Tibial nerve (tissue), 4 donors: ENCODE data around the gene ISOC2.

ENCODE experiments used
- EP300 ChIP-seq, 2 donors: sonication (generic); formaldehyde crosslinking; IDR thresholded peaks; one replicate each; pipeline ENCODE4 v1.6.1; 2017; ENCODE audit warnings: antibody characterized with exemption in 2 of 2, mild to moderate bottlenecking in 1 of 2
- POLR2A ChIP-seq, 2 donors: fragments of 450-650 bp; IDR thresholded peaks; one replicate each; pipeline ENCODE4 v1.6.1; 2017; ENCODE audit warnings: antibody characterized with exemption in 2 of 2, mild to moderate bottlenecking in 2 of 2, moderate library complexity in 2 of 2
- TF ChIP-seq, protein P1 (sequence below), 5 experiments: fragments of 200-600 bp in 3 of 5; fragments of 450-650 bp in 2 of 5; sonication (generic) in 3 of 5; IDR thresholded peaks; one replicate each; pipeline ENCODE4 v1.5.1; 2016 to 2019; ENCODE audit warnings: antibody characterized with exemption in 5 of 5, mild to moderate bottlenecking in 3 of 5, moderate library complexity in 2 of 5

DNA sequence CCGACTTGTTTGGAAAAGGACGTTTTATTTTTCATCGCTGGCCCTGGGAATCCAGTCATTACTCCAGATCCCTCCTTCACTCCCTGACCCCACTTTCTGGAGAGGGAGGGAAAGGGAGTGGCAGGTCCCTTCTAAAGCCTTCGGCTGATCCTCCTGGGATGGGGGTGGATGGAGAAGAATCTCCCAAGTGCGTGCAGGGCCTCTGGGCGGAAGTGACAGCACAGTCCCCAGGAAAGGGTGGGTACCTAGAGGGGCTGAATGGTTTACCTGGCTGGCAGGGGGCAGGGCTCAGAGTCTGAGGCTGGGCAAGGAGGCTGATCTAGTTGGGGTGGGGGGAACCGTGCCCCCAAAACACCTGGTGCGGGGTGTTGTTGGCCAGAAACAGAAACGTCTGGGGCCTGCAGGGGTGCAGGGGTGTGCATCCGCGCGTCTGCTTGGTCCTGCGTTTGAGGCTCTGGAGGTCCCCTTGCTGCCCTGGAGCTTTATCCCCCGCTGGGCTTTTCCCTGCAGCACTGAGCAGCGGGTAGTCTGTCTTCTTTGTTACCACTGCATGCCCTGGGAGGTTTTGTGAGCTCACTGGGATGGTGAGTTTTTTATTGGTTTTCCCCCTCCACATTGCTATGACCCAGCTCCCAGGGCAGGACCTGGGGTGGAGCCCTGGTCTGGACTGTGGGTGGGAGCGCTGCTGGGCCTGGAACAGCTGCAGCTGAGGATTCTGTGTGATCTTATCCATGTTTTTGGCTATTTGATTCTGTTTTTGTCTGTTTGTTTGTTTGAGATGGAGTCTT is 12.0 kb upstream of the ISOC2 start:
- TF ChIP-seq EP300 (IDR thresholded peaks at IDR 0.05) (no peak), POLR2A (IDR thresholded peaks at IDR 0.05) (no peak)
- TF ChIP-seq, protein P1, sequence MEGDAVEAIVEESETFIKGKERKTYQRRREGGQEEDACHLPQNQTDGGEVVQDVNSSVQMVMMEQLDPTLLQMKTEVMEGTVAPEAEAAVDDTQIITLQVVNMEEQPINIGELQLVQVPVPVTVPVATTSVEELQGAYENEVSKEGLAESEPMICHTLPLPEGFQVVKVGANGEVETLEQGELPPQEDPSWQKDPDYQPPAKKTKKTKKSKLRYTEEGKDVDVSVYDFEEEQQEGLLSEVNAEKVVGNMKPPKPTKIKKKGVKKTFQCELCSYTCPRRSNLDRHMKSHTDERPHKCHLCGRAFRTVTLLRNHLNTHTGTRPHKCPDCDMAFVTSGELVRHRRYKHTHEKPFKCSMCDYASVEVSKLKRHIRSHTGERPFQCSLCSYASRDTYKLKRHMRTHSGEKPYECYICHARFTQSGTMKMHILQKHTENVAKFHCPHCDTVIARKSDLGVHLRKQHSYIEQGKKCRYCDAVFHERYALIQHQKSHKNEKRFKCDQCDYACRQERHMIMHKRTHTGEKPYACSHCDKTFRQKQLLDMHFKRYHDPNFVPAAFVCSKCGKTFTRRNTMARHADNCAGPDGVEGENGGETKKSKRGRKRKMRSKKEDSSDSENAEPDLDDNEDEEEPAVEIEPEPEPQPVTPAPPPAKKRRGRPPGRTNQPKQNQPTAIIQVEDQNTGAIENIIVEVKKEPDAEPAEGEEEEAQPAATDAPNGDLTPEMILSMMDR (IDR thresholded peaks at IDR 0.05) = no peak
